GM19455 (cell line): ENCODE measurements around the gene LRRC42.

Experiments
- ATAC-seq: cut with Tn5 transposase; IDR thresholded peaks from one replicate; pipeline ENCODE4 v1.9.1; 2021; ENCODE audit not compliant: unreplicated experiment

Gene LRRC42, protein sequence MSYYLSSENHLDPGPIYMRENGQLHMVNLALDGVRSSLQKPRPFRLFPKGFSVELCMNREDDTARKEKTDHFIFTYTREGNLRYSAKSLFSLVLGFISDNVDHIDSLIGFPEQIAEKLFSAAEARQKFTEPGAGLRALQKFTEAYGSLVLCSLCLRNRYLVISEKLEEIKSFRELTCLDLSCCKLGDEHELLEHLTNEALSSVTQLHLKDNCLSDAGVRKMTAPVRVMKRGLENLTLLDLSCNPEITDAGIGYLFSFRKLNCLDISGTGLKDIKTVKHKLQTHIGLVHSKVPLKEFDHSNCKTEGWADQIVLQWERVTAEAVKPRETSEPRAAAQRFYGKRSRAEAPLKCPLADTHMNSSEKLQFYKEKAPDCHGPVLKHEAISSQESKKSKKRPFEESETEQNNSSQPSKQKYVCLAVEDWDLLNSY

DNA sequence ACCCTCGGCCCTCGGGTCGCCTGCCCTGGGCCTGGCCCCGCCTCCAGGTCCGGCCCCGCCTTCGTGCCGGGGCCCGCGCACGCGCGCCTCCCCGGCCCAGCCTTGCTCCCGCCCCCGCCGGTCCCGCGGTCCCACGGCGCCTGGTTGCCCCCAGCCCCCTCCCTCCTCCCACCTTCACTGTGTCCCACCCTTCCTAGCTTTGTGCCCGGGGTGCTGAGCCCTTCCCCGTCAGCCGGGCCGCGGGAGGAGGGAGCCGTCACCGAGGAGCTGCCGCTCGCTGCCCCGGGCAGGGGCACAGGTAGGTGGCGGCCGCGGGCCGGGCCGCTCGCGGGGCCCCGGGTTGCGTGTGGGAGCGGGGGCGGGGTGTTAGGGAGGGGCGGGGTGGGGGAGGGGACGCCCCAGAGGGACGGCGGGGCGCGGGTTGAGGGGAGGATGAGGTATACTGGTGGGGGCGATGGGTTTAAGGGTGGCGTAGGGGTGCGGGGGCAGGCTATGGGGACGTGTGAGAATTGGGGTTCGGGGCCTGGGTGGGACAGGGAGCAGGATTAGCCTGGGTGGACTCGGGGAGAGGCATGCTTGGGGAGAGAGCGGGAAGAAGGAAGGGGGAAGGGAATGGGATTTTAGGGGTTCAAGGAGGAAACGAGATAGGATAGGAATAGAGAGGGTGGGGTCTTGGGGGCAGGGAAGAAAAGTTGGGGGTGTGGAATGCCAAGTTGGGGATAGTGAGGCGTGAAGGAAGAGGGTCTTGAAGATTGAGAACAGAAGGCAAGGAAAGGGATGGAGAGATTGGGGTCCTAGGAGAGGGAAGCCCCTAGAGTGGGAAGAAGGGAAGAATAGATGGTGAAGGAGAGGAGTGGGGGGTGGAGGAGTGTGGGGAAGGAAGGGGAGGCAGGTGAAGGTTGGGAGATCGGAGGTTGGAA is at the start of gene LRRC42:
LRRC42 (plus strand) TSS at position 99 of the 920 bp plus-strand sequence. CDS start 5,650 bp downstream, outside the sequence.
- ATAC-seq, result peak; percentile 61

GRCh38 chr1:53896635-53897229 is 49.4 kb upstream of the LRRC42 start:
- ATAC-seq, result no peak

GRCh38 chr1:53899206-53899628 is 46.9 kb upstream of the LRRC42 start:
- ATAC-seq, result no peak

DNA sequence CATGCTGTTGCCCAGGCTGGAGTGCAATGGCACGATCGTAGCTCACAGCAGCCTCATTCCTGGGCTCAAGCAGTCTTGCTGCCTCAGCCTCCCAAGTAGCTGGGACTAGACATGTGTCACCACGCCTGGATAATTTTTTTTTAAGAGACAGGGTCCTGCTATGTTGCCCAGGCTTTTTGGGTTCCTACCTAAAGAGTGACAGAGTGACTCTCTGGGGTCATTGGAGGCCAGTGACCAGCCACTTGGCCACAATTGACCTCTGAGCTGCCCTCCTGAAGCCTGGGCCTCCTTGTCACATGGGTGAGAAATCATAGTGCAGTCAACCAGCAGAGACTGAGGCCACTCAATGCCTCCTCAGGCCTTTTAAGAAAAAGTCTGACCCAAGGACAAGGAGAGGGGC is 46.4 kb upstream of the LRRC42 start:
- ATAC-seq, result no peak

GRCh38 chr1:53902235-53903138 is 43.7 kb upstream of the LRRC42 start:
- ATAC-seq, result no peak

DNA sequence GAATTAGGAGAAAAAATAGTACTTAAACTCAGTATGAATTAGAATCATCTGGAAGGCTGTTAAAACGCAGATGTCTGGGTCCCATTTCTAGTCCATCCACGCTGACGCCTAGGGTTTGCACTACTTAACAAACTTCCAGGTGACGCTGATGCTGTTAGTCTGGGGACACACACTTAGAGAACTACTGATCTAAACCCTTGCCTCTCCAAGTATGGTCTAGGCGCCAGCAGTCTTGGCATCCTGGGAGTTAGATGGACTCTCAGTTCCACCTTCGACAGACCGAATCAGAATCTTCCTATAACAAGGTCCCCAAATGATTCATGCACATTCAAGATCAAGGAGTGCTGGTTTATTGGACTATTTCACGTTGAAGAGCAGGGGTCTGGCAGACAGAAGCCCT is 40.6 kb upstream of the LRRC42 start:
- ATAC-seq, result no peak

- ATAC-seq, result no peak
Measured at GRCh38 chr1:53906121-53906520, 40.0 kb upstream of the LRRC42 start.

GRCh38 chr1:53909946-53910345 is 36.2 kb upstream of the LRRC42 start:
- ATAC-seq, result no peak

- ATAC-seq, result no peak
Measured at GRCh38 chr1:53911442-53911841, 34.7 kb upstream of the LRRC42 start.

- no peak for ATAC-seq
Measured at GRCh38 chr1:53913352-53914033, 32.7 kb upstream of the LRRC42 start.

DNA sequence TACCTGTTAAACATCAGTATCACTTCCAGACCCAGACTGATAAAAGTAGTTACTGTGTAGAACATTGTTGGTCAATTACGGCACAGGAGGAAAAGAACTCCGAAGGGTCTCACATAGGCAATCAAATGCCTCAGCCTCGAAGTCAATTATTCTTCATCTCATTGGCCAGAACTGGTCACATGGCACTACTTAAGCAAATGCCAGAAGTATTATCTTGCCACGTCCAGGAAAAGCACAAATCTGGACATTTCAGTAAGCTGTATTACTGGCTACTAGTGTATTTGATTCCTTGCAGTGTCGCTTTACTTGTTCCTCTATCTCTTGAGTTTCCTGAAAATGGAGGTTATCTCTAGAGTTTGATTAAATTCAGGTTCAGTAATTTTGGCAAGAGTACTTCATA is 27.8 kb upstream of the LRRC42 start:
- no peak for ATAC-seq

- ATAC-seq, result no peak
Measured at GRCh38 chr1:53919675-53920066, 26.5 kb upstream of the LRRC42 start.

GRCh38 chr1:53927376-53927881 is 18.7 kb upstream of the LRRC42 start:
- no peak for ATAC-seq

- ATAC-seq, result no peak
Measured at GRCh38 chr1:53929246-53929960, 16.7 kb upstream of the LRRC42 start.

GRCh38 chr1:53930932-53931331 is 15.2 kb upstream of the LRRC42 start:
- no peak for ATAC-seq

DNA sequence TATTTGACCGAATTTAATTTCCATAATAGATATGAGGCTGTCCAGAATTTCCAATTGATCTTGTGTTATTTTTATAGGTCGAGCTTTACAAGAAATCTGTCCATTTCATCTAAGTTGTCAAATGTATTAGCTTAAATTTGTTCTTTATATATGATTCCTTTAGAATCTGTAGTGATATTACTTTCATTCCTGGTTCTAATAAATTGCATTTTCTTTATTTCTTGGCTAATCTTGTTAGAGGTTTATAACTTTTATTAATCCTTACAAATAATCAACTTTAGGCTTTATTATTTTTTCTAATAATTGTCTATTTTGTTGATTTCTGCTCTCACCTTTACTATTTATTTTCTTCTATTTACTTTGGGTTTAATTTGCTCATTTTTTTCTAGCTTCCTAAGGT is 14.6 kb upstream of the LRRC42 start:
- no peak for ATAC-seq

DNA sequence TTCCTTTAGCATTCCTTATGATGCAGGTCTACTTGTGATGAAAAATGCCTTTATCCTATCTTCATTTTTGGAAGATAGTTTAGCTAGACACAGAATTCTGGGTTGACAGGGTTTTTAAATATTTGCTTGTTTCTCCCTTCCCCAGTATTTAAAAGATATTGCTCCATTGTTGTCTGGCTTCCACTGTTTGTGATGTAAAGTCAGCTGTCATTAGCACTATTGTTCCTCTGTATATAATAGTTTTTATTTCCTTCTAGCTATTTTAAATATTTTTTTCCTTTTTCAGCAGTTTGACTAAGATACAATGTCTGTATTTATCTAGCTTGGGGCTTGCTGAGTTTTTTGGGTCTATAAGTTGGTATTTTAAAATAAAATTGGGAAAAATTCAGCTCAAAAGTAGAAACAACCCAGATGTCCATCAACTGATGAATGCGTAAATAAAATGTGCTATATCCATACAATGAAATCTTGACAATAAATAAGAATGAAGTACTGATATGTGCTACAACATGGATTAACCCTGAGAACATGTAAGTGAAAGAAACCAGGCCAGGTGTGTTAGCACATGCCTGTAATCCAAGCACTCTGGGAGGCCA is 11.9 kb upstream of the LRRC42 start:
- ATAC-seq, result no peak

- no peak for ATAC-seq
Measured at GRCh38 chr1:53936430-53936829, 9.7 kb upstream of the LRRC42 start.
